HepG2 (cell line): Measurements from ENCODE around the gene ALDH4A1. TPM values are rescaled to one million over a fixed set of nuclear protein-coding genes. Genes with fewer than 3 reads are reported as not detected.

Experiments used
- ATAC-seq: fragments of 200-7000 bp; cut with Tn5 transposase; 3 replicates; pipeline ENCODE4 v1.9.1; 2020; ENCODE audit warnings: mild to moderate bottlenecking, moderate library complexity
- BruUV-seq: library from RNA; stranded (reverse); fragments of 400-500 nt; replicated peaks from 2 replicates; lab custom pipeline; 2021; lab: Mats Ljungman, UMichigan
- CTCF ChIA-PET: fragments of 300-600 bp; formaldehyde crosslinking; extraction: SDS; loops from one replicate; lab custom pipeline; 2021; ENCODE audit warnings: low total read pairs, inconsistent platforms, low intra/inter-chr PET ratio; lab: Yijun Ruan, JAX
- POLR2A ChIA-PET: fragments of 350-600 bp; sonication (Branson Sonifier 250); formaldehyde crosslinking; loops from one replicate; lab custom pipeline; 2020; ENCODE audit warnings: antibody characterized with exemption, inconsistent platforms; lab: Yijun Ruan, JAX
- DNase-seq: peaks from one replicate; pipeline ENCODE4 v3.0.0-alpha.2; 2015; ENCODE audit warnings: low spot score
- FAIRE-seq: peaks from 3 replicates; lab custom pipeline; 2011; peaks lifted over from hg19 to GRCh38; lab: Jason Lieb, UNC
- H2AFZ ChIP-seq: one replicate; pipeline ENCODE4 v1.6.1; 2011; ENCODE audit warnings: low read length, inconsistent platforms
- H3K27ac ChIP-seq: fragments of 300-600 bp; 3 replicates; pipeline ENCODE4 v1.8.0; 2011; ENCODE audit warnings: mixed run types, mild to moderate bottlenecking, mixed read lengths, low read length, inconsistent platforms; ENCODE audit not compliant: insufficient read depth; ENCODE audit errors: extremely low read length
- H3K27me3 ChIP-seq, 2 experiments: fragments of 200-600 bp in 1 of 2; 2 replicates in 1 of 2; 3 replicates in 1 of 2; pipeline versions ENCODE4 v1.6.0 to v1.8.0; 2011; ENCODE audit warnings: low read length in 2 of 2, mild to moderate bottlenecking in 2 of 2, moderate library complexity in 2 of 2, inconsistent platforms in 1 of 2; ENCODE audit not compliant: insufficient read depth in 2 of 2, control insufficient read depth in 1 of 2
- H3K36me3 ChIP-seq, 2 experiments: fragments of 200-600 bp in 1 of 2; replicated peaks in 1 of 2; 2 replicates in 1 of 2; 3 replicates in 1 of 2; pipeline versions ENCODE4 v1.5.1 to v1.8.0; 2011; ENCODE audit warnings: low read length in 2 of 2, inconsistent platforms in 1 of 2; ENCODE audit not compliant: insufficient read depth in 2 of 2, control insufficient read depth in 1 of 2
- H3K4me1 ChIP-seq: 2 replicates; pipeline ENCODE4 v1.5.1; 2012; ENCODE audit warnings: low read length, inconsistent platforms; ENCODE audit not compliant: insufficient read depth
- H3K4me2 ChIP-seq: 2 replicates; pipeline ENCODE4 v1.6.0; 2011; ENCODE audit warnings: low read depth, low read length, inconsistent platforms
- H3K4me3 ChIP-seq, 3 experiments: fragments of 200-600 bp in 1 of 3; sonication (generic), shearing (Covaris generic) in 1 of 3; replicated peaks in 1 of 3; 2 replicates each; pipeline ENCODE4 v1.5.1; 2011 to 2016; ENCODE audit warnings: low read length in 3 of 3, inconsistent platforms in 2 of 3, low read depth in 2 of 3, mild to moderate bottlenecking in 2 of 3, control low read depth in 1 of 3, mixed read lengths in 1 of 3; ENCODE audit not compliant: insufficient read depth in 1 of 3
- H3K79me2 ChIP-seq: one replicate; pipeline ENCODE4 v1.6.1; 2011; ENCODE audit warnings: low read length, inconsistent platforms; ENCODE audit not compliant: insufficient read depth
- H3K9ac ChIP-seq: 2 replicates; pipeline ENCODE4 v1.6.0; 2011; ENCODE audit warnings: mild to moderate bottlenecking, low read depth, low read length, inconsistent platforms; ENCODE audit not compliant: insufficient read depth
- H3K9me3 ChIP-seq: 2 replicates; pipeline ENCODE4 v1.5.1; 2012; ENCODE audit warnings: mild to moderate bottlenecking, low read length
- H4K20me1 ChIP-seq: 2 replicates; pipeline ENCODE4 v1.6.0; 2011; ENCODE audit warnings: inconsistent platforms, mild to moderate bottlenecking, low read length, moderate library complexity; ENCODE audit not compliant: insufficient read depth
- AKAP8 ChIP-seq: sonication (generic); formaldehyde crosslinking; IDR thresholded peaks from 2 replicates; pipeline ENCODE4 v1.5.1; 2020; ENCODE audit warnings: mild to moderate bottlenecking, missing genetic modification reagents
- CAMTA2 ChIP-seq: sonication (generic); formaldehyde crosslinking; IDR thresholded peaks from 2 replicates; pipeline ENCODE4 v1.4.0; 2020; ENCODE audit warnings: mild to moderate bottlenecking, missing genetic modification reagents, borderline replicate concordance
- ETV6 ChIP-seq: sonication (generic); formaldehyde crosslinking; conservative IDR thresholded peaks from 2 replicates; pipeline ENCODE4 v1.4.0; 2020; ENCODE audit warnings: missing genetic modification reagents
- HNF4G ChIP-seq, 2 experiments: sonication (generic) in 1 of 2; formaldehyde crosslinking in 1 of 2; IDR thresholded peaks; 2 replicates each; pipeline versions ENCODE4 v1.4.0 to v1.6.1; 2011 to 2020; ENCODE audit warnings: borderline replicate concordance in 2 of 2, low read depth in 2 of 2, mild to moderate bottlenecking in 2 of 2, low read length in 1 of 2, missing genetic modification reagents in 1 of 2, moderate library complexity in 1 of 2
- JUND ChIP-seq: sonication (generic); formaldehyde crosslinking; IDR thresholded peaks from 2 replicates; pipeline ENCODE4 v1.8.0; 2022; ENCODE audit warnings: mild to moderate bottlenecking, missing genetic modification reagents
- NFYB ChIP-seq: sonication (generic); formaldehyde crosslinking; IDR thresholded peaks from 2 replicates; pipeline ENCODE4 v1.4.0; 2020; ENCODE audit warnings: missing genetic modification reagents
- ZFP62 ChIP-seq: sonication (generic); formaldehyde crosslinking; IDR thresholded peaks from 2 replicates; pipeline ENCODE4 v1.4.0; 2020; ENCODE audit warnings: missing genetic modification reagents
- ZNF530 ChIP-seq: sonication (generic); formaldehyde crosslinking; IDR thresholded peaks from 2 replicates; pipeline ENCODE4 v1.5.0; 2020; ENCODE audit warnings: low read depth, mild to moderate bottlenecking, missing genetic modification reagents
- ZNF720 ChIP-seq: sonication (generic); formaldehyde crosslinking; IDR thresholded peaks from 2 replicates; pipeline ENCODE4 v1.4.0; 2020; ENCODE audit warnings: missing genetic modification reagents
- ZNF761 ChIP-seq: sonication (generic); formaldehyde crosslinking; conservative IDR thresholded peaks from 2 replicates; pipeline ENCODE4 v1.4.0; 2020; ENCODE audit warnings: mild to moderate bottlenecking, missing genetic modification reagents
- WGBS: methylation state at CpG from one replicate; pipeline ENCODE4 v1.1.6; 2017; ENCODE audit warnings: low lambda C conversion rate; 5-methylcytosine and 5-hydroxymethylcytosine counted together
- in situ Hi-C: cut with HindIII; loops from 2 replicates; pipeline ENCODE4 v1.10.0; 2017; ENCODE audit warnings: low pct_unique_long_range_greater_than_20kb; ENCODE audit not compliant: extremely low pct_ligation_motif_present
- intact Hi-C: fragments of 100-400 bp; cut with micrococcal nuclease; formaldehyde crosslinking; loops from one replicate; pipeline ENCODE4 v1.10.0; 2022; ENCODE audit not compliant: unreplicated experiment
- polyA plus RNA-seq, 8 experiments: library from polyadenylated mRNA; depleted of rRNA in 3 of 8; stranded (reverse) in 7 of 8; unstranded in 1 of 8; fragments of >200 nt; fragmentation: Illumina TruSeq in 4 of 8; extraction: Trizol in 4 of 8; gene quantifications; 2 replicates each; pipeline versions ENCODE4 v1.2.1 to v1.2.3, GENCODE V29; 2011 to 2016; ENCODE audit warnings: low read depth in 4 of 8, missing spikeins in 1 of 8, mixed read lengths in 1 of 8; ENCODE audit not compliant: insufficient read depth in 1 of 8
- total RNA-seq, 5 experiments: library from RNA; depleted of rRNA; stranded (reverse); fragments of >200 nt; fragmentation: Illumina TruSeq; extraction: Trizol; gene quantifications; 2 replicates each; pipeline ENCODE4 v1.2.3, GENCODE V29; 2016; ENCODE audit warnings: low read depth in 1 of 5
- TF ChIP-seq, protein P1 (sequence below): sonication (generic); formaldehyde crosslinking; IDR thresholded peaks from 2 replicates; pipeline ENCODE4 v1.4.0; 2020; ENCODE audit warnings: mild to moderate bottlenecking, missing genetic modification reagents
- TF ChIP-seq, protein P2 (sequence below): sonication (generic); formaldehyde crosslinking; IDR thresholded peaks from 2 replicates; pipeline ENCODE4 v1.5.1; 2020; ENCODE audit warnings: missing genetic modification reagents, mild to moderate bottlenecking, borderline replicate concordance

ALDH4A1 gene
- total and polyA plus RNA-seq, 2 of the 13 experiments (the other 11 are each of a cell fraction or from before 2014, with no cell fraction given): 76.4 to 240 TPM

DNA sequence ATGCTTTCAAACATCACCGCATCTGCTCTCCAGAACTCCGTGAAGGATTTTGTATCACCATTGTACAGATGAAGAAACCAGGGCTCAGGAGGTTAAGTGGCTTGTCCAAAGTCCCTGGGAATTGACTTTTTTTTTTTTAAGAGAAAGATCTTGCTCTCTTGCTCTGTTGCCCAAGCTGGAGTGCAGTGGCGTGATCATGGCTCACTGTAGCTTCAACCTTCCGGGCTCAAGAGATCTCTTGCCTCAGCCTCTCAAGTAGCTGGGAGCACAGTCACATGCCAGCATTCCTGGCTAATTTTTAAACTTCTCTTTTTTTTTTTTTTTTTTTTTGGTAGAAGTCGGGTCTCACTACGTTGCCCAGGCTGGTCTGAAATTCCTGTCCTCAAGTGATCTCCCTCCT is 36.0 kb downstream of the ALDH4A1 start:
- ChIA-PET POLR2A (no interaction called here), CTCF (no interaction called here)
- Histone ChIP-seq H4K20me1 (peaks cover 5% of the 10 kb centered on the region; the same call in 1 of the 2 replicates), H3K9me3 (no peaks in the 10 kb centered on the region), H3K4me3 (no peak overlapping the region), H3K9ac (no peak overlapping the region), H2AFZ (no peak overlapping the region), H3K36me3 (no peaks in the 10 kb centered on the region), H3K79me2 (no peaks in the 10 kb centered on the region), H3K4me1 (peaks cover 10% of the 10 kb centered on the region), H3K27ac (no peak overlapping the region), H3K4me2 (no peak overlapping the region), H3K27me3 (peaks cover 4 to 42% of the 10 kb centered on the region in 2 experiments)
- no peak for DNase-seq
- in situ Hi-C loops (no loop called here), intact Hi-C loops (no loop called here)
- no peak for FAIRE-seq
- BruUV-seq: no TSS peak
- WGBS: 7% methylated on average over 6 of the region's 6 CpGs
- ATAC-seq: peak; percentile 4; the same call in 1 of the 3 replicates
- TF ChIP-seq JUND (CRISPR knock-in tag) (no peak), ETV6 (no peak), AKAP8 (no peak), ZNF530 (CRISPR knock-in tag) (no peak), CAMTA2 (no peak), NFYB (CRISPR knock-in tag) (no peak), ZNF761 (no peak), HNF4G (IDR thresholded peaks at IDR 0.05; ENCODE audit: borderline replicate concordance, low read depth, low read length) (no peak), HNF4G (CRISPR knock-in tag; IDR thresholded peaks at IDR 0.05; ENCODE audit: borderline replicate concordance, low read depth) (no peak), ZNF720 (CRISPR knock-in tag) (no peak), ZFP62 (CRISPR knock-in tag) (no peak)
- TF ChIP-seq, protein P1, sequence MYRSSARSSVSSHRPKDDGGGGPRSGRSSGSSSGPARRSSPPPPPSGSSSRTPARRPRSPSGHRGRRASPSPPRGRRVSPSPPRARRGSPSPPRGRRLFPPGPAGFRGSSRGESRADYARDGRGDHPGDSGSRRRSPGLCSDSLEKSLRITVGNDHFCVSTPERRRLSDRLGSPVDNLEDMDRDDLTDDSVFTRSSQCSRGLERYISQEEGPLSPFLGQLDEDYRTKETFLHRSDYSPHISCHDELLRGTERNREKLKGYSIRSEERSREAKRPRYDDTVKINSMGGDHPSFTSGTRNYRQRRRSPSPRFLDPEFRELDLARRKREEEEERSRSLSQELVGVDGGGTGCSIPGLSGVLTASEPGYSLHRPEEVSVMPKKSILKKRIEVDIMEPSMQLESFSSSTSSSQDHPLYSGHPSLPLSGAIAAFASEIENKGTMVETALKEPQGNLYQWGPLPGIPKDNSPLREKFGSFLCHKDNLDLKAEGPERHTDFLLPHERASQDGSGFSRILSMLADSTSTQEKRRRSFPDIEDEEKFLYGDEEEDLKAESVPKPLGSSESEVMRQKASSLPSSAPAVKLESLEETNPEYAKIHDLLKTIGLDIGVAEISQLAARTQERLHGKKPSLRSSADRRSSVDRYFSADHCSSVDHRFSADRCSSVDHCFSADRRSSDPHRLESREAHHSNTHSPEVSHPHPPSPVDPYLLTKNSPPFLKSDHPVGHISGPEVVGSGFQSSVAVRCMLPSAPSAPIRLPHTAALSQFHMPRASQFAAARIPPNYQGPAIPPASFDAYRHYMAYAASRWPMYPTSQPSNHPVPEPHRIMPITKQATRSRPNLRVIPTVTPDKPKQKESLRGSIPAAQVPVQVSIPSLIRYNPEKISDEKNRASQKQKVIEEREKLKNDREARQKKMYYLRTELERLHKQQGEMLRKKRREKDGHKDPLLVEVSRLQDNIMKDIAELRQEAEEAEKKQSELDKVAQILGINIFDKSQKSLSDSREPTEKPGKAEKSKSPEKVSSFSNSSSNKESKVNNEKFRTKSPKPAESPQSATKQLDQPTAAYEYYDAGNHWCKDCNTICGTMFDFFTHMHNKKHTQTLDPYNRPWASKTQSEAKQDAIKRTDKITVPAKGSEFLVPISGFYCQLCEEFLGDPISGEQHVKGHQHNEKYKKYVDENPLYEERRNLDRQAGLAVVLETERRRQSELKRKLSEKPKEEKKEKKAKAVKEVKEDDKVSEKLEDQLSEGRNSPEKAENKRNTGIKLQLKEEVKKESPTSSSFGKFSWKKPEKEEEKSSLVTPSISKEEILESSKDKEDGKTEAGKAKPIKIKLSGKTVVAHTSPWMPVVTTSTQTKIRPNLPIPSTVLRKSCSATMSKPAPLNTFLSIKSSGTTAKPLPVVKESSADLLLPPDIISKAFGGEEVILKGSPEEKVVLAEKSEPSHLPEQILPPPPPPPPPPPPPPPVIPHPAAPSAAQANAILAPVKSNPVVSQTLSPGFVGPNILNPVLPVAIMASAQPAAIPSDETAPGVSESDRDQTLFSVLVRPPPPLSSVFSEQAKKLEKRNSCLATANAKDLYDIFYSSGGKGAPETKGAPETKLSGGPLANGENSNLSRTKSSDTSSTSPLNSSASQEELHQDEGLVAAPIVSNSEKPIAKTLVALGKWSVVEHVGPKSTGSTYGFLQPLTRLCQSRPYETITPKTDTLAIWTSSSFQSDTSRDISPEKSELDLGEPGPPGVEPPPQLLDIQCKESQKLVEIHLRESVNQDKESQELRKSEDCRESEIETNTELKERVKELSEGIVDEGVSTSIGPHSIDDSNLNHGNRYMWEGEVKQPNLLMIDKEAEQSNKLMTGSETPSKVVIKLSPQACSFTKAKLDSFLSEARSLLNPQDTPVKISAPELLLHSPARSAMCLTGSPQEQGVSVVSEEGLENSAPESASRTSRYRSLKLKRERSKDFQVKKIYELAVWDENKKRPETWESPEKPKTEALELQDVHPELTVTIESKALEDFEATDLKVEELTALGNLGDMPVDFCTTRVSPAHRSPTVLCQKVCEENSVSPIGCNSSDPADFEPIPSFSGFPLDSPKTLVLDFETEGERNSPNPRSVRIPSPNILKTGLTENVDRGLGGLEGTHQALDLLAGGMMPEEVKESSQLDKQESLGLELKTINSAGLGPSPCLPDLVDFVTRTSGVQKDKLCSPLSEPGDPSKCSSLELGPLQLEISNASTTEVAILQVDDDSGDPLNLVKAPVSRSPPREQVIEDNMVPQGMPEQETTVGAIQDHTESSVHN (CRISPR knock-in tag): no peak
- TF ChIP-seq, protein P2, sequence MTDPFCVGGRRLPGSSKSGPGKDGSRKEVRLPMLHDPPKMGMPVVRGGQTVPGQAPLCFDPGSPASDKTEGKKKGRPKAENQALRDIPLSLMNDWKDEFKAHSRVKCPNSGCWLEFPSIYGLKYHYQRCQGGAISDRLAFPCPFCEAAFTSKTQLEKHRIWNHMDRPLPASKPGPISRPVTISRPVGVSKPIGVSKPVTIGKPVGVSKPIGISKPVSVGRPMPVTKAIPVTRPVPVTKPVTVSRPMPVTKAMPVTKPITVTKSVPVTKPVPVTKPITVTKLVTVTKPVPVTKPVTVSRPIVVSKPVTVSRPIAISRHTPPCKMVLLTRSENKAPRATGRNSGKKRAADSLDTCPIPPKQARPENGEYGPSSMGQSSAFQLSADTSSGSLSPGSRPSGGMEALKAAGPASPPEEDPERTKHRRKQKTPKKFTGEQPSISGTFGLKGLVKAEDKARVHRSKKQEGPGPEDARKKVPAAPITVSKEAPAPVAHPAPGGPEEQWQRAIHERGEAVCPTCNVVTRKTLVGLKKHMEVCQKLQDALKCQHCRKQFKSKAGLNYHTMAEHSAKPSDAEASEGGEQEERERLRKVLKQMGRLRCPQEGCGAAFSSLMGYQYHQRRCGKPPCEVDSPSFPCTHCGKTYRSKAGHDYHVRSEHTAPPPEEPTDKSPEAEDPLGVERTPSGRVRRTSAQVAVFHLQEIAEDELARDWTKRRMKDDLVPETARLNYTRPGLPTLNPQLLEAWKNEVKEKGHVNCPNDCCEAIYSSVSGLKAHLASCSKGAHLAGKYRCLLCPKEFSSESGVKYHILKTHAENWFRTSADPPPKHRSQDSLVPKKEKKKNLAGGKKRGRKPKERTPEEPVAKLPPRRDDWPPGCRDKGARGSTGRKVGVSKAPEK (CRISPR knock-in tag): no peak
